Activated naive CD4-positive, alpha-beta T cell treated with anti-CD3 and anti-CD28 coated beads, Interleukin-2, amount 10 ng/mL, durations not matched to agents 7 days and 5 days (primary cell): ENCODE results near the gene WWOX.

Experiments used
- CTCF ChIA-PET: fragments of 350-600 bp; sonication (Branson Sonifier 250); formaldehyde crosslinking; loops from one replicate; lab custom pipeline; 2021; ENCODE audit warnings: antibody characterized with exemption; lab: Charles Lee
- DNase-seq: peaks from one replicate; pipeline ENCODE4 v3.0.0-alpha.2; 2020
- H3K27ac Mint-ChIP-seq: one replicate; pipeline ENCODE4 v1.8.0; 2021; ENCODE audit warnings: mild to moderate bottlenecking, moderate library complexity, mixed read lengths
- H3K27me3 Mint-ChIP-seq: one replicate; pipeline ENCODE4 v1.8.0; 2021; ENCODE audit warnings: mild to moderate bottlenecking, mixed read lengths
- H3K36me3 Mint-ChIP-seq: one replicate; pipeline ENCODE4 v1.8.0; 2021; ENCODE audit warnings: mixed read lengths
- H3K4me1 Mint-ChIP-seq: one replicate; pipeline ENCODE4 v1.8.0; 2021; ENCODE audit warnings: mixed read lengths
- H3K4me3 Mint-ChIP-seq: one replicate; pipeline ENCODE4 v1.8.0; 2021; ENCODE audit warnings: mild to moderate bottlenecking, moderate library complexity, mixed read lengths
- H3K9me3 Mint-ChIP-seq: one replicate; pipeline ENCODE4 v1.8.0; 2021; ENCODE audit warnings: mixed read lengths

Gene WWOX

DNA sequence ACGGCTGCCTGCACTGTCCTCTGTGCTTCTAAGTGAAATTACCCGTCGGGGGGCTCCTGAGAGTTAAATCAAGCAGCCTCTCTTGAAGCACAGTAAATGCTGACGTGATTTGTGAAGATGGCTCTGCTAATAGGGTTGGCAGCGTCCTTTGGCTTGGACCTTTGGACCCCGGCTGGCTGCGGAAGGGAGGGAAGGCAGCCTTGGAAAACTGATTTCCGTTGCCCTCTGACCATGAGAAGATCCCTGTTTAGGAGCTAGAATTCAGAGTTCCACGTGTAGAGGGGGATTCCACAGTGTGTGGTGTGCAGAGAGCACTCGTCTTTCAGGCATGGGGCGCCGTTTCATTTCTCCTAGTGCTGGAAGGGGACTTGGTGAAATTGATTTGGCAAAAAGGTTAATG is 640.8 kb downstream of the WWOX start:
- H3K27ac Mint-ChIP-seq = no peak overlapping the region
- CTCF ChIA-PET = no interaction called here
- H3K27me3 Mint-ChIP-seq = no peaks in the 10 kb centered on the region

DNA sequence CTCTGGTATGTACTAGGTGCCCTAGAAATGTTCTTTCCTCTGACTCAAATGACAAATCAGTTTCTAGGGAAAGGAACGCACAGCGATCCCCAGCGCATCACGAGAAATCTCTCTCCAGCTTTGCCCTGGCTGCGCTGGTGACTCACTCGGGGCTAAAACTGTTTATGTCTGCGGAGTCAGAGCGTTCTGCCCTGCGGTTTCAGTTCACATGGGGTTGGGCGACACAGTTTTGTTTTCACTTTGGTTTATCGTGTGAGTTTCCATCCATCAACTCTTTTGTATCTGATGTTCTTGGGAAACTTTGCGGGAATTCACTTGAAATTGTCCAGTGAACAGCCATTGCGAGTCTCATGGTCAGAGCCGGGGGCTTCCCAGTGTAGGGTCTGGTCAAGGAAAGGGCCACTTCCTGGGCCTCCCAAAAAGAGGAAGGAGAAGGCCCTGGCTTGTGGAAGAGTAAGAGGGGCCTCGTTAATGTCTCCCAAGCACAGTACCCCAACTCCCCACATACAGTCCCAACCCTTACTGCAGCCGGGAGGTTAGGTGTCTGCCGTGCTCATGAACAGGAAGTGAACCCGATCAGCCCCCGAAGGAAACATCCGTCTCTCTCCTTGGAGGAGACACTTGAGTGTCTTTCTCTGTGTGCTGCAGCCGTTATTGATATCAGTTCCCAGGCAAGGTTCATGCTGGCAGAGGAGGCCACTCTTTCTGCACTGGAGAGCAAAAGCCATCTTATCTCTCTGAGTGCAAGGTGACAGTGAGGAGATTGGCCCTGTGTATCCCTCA is 643.2 kb downstream of the WWOX start:
- Mint-ChIP-seq H3K36me3 (peaks cover 2% of the 10 kb centered on the region), H3K9me3 (peaks cover 4% of the 10 kb centered on the region), H3K4me3 (peak overlapping the region; percentile 64), H3K27ac (peak overlapping the region; percentile 93), H3K27me3 (no peaks in the 10 kb centered on the region), H3K4me1 (peaks cover 23% of the 10 kb centered on the region)
- DNase-seq = peak; percentile 80
- CTCF ChIA-PET = no interaction called here

More for the DNA sequence above, 640.8 kb downstream of the WWOX start:
- DNase-seq = no peak
- H3K36me3 Mint-ChIP-seq = peaks cover 2% of the 10 kb centered on the region
- H3K4me1 Mint-ChIP-seq = peaks cover 23% of the 10 kb centered on the region
- no peaks in the 10 kb centered on the region for H3K9me3 Mint-ChIP-seq
- no peak overlapping the region for H3K4me3 Mint-ChIP-seq

DNA sequence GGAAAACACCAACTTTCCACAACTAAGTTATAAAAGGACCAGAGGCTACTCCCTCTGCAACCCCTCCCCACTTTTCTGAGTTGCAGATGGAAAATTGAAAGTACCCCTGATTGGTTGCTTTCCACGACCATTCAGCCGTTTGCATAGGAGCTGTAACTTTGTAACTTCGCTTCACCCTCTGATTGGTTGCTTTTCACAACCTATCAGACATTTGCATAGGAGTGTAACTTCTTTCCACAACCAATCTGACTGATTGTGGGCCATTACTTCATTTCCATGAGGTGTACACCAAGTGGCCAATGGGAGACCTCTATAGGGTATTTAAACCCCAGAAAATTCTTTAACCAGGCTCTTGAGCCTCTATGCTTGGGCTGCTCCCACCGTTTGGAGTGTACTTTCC is 644.1 kb downstream of the WWOX start:
- Mint-ChIP-seq H3K9me3 (peaks cover 4% of the 10 kb centered on the region), H3K27ac (peak overlapping the region; percentile 93), H3K36me3 (peaks cover 2% of the 10 kb centered on the region), H3K4me3 (peak overlapping the region; percentile 64), H3K4me1 (peaks cover 26% of the 10 kb centered on the region), H3K27me3 (no peaks in the 10 kb centered on the region)
- DNase-seq = no peak
- CTCF ChIA-PET = no interaction called here

DNA sequence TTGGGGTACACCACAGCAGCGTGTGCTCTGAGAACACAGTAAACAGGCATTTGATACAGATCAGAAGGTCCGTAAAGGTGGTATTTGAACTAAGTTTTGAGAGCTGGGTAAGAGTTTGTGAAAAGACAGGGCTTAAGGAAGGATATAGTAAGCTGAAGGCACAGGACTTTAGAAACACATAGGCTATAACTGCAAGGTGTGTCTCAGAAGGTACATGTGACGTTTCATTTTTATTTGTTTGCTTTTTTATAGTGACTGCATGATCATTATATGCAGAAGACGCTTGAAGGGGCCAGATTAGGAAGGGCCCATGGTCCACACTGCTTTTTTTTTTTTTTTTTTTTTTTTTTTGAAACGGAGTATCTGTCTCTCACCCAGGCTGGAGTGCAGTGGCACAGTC is 644.6 kb downstream of the WWOX start:
- DNase-seq = no peak
- H3K4me3 Mint-ChIP-seq = no peak overlapping the region
- H3K36me3 Mint-ChIP-seq = peaks cover 2% of the 10 kb centered on the region
- CTCF ChIA-PET = no interaction called here
- no peak overlapping the region for H3K27ac Mint-ChIP-seq
- H3K4me1 Mint-ChIP-seq = peaks cover 30% of the 10 kb centered on the region
- peaks cover 4% of the 10 kb centered on the region for H3K9me3 Mint-ChIP-seq
- no peaks in the 10 kb centered on the region for H3K27me3 Mint-ChIP-seq

DNA sequence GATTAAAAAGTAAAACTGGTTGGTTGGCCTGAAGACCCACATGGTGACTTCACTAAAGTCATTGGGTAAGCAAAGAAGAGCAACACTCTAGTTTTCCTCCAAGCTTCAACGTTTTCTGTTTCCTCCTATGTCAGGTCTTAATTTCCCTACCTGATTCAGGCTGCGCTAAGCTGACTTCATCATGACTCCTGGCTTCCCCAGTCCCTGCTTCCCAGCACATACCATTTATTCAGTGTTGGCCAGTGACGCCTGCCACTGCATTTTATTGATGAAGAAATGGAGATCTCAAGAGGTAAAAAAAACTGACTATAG is 645.3 kb downstream of the WWOX start:
- peaks cover 2% of the 10 kb centered on the region for H3K36me3 Mint-ChIP-seq
- H3K4me1 Mint-ChIP-seq = peaks cover 37% of the 10 kb centered on the region
- CTCF ChIA-PET = no interaction called here
- peak overlapping the region; percentile 3 for H3K27ac Mint-ChIP-seq
- H3K27me3 Mint-ChIP-seq = no peaks in the 10 kb centered on the region
- peaks cover 4% of the 10 kb centered on the region for H3K9me3 Mint-ChIP-seq
- no peak for DNase-seq
- no peak overlapping the region for H3K4me3 Mint-ChIP-seq

DNA sequence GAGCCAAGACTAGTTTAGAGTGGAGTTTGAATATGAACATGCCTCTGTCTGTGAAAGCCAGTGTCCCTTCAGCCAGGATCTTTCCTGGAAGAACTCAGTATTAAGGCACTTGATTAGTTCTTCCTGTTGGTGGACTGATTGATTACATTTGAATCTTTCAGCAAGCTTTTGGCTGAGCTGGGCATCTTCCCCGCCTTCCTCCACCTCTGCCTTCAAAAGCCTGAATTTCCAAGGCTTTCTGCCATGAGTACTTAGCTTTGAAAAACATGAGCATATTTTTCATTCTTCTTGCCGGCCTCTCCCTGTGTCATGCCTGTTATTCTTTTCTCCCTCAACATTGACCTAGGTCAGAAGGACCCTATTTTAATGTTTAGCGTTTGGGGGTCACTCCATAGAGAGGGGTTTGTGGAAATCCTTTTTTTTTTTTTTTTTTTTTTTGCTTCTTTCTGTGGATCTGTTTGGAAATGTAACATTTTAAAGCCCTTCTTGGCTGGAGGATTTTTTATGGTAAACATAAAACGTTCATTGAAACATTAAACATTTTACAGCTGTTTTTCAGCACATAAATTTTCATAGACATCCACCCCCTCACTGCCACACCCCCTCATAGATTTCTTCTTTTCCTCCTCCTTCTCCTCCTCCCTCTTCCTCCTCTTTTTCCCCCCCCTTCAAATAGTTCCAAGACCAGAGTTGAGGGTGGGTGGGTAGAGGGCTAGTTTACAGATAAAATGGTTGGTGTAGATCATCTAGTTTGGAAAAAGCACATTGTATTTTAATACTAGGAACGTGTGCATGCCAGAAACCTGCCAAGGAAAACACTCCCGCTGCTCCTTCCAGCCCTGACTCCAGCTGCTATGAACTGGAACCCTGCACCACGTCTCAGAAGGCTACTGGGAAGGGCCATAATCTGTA is 645.9 kb downstream of the WWOX start:
- peak overlapping the region; percentile 3 for H3K27ac Mint-ChIP-seq
- H3K4me1 Mint-ChIP-seq = peaks cover 42% of the 10 kb centered on the region
- peaks cover 2% of the 10 kb centered on the region for H3K36me3 Mint-ChIP-seq
- peaks cover 4% of the 10 kb centered on the region for H3K9me3 Mint-ChIP-seq
- H3K27me3 Mint-ChIP-seq = no peaks in the 10 kb centered on the region
- CTCF ChIA-PET = interaction anchor here (0.8 kb wide), 1 partner anchor 39 kb away, joined by 3 read pairs; no protein-coding TSS in a partner anchor
- H3K4me3 Mint-ChIP-seq = no peak overlapping the region
- no peak for DNase-seq

DNA sequence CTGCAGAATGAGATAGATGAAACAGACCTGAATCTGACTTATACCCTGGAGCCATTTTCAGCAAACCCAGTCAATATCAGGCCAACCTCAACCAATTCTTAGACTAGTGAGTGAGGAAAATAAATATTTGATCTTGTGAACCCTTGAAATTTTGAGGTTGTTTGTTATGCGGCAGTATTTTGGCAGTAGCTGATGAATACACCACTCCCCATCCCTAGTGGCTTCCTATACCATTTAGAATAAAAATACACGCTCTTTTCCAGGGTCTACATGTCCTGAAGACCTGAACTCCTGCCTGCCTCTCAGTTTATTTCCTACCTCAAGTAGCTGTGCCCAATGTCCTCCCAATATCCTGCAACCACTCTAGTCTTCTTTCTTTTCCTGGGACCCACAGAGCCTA is 647.3 kb downstream of the WWOX start:
- Mint-ChIP-seq H3K4me3 (no peak overlapping the region), H3K36me3 (peaks cover 2% of the 10 kb centered on the region), H3K9me3 (peaks cover 6% of the 10 kb centered on the region), H3K4me1 (peaks cover 47% of the 10 kb centered on the region), H3K27ac (no peak overlapping the region), H3K27me3 (no peaks in the 10 kb centered on the region)
- CTCF ChIA-PET = no interaction called here
- no peak for DNase-seq

DNA sequence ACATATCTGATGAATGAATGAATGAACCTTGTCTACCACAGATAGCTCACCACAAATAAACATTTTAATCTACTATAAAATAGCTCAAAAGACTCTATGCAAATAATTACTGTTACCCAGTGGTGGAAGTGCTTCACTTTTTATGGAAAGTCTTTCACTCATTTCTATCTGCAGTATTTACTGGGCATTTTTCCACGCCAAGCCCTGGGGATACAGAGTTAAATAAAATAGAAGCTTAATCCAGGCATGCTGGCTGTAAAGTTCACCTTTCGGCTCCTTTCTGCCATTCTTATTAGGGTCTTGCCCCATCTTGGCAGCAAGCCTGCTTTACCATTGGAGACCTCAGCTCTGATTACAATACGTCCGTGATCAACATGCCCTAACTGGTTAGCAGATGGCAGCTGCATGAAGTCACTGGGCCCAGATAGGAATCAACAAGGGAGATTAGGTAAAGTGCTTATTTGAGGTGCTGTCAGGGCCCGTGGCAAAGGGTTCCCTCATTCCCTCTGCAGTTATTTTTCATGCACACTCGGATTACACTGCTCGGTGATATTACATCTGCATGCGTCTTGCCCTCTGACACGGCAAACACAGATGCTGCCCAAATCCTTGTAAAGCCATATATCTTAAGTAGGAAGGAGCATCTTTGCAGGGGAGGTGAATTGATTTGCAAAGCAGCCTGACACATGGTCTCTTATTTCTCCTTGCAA is 648.9 kb downstream of the WWOX start:
- H3K4me3 Mint-ChIP-seq = no peak overlapping the region
- peaks cover 6% of the 10 kb centered on the region for H3K9me3 Mint-ChIP-seq
- no peaks in the 10 kb centered on the region for H3K27me3 Mint-ChIP-seq
- H3K36me3 Mint-ChIP-seq = peaks cover under 1% of the 10 kb centered on the region
- H3K27ac Mint-ChIP-seq = peak overlapping the region; percentile 84
- DNase-seq = no peak
- CTCF ChIA-PET = no interaction called here
- peaks cover 31% of the 10 kb centered on the region for H3K4me1 Mint-ChIP-seq

DNA sequence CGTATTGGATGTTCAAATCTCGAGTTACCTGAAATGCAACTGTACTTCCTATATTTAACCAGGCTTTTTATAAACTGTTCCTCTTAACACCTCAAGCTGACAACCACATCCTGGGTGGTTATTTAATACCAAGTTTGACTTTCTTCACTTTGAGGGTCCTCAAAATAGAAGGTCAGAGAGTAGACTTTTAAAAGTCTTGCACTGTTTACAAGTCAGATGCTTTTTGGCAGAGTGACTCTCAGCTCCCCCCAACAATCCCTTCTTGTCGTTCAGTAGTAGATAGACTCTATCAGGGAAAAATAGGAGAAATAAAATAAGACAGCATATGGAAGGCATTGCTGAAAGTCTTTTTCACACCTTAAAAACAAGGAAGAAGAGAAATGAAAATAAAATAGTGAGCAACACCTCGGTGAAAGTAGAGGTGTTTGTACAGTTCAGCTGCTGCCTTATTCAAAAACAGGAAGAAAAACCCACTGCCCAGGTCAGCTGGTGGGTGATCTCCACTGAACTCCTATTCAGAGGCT is 650.4 kb downstream of the WWOX start:
- Mint-ChIP-seq H3K4me1 (peaks cover 24% of the 10 kb centered on the region), H3K36me3 (no peaks in the 10 kb centered on the region), H3K4me3 (no peak overlapping the region), H3K9me3 (peaks cover 6% of the 10 kb centered on the region), H3K27ac (peak overlapping the region; percentile 84), H3K27me3 (no peaks in the 10 kb centered on the region)
- DNase-seq = no peak
- CTCF ChIA-PET = no interaction called here

DNA sequence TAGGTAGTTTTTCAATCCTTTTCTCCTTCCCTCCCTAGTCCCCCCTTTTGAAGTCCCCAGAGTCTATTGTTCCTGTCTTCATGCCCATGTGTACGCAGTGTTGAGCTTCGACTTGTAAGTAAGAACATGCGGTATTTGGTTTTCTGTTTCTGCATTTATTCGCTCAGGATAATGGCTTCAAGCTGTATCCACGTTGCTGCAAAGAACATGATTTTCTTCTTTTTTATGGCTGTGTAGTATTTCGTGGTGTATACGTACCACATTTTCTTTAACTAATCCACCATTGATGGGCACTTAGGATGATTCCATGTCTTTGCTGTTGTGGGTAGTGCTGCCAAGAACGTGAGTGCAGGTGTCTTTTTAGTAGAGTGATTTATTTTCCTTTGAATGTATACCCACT is 651.2 kb downstream of the WWOX start:
- H3K4me1 Mint-ChIP-seq = peaks cover 24% of the 10 kb centered on the region
- peaks cover 6% of the 10 kb centered on the region for H3K9me3 Mint-ChIP-seq
- H3K27ac Mint-ChIP-seq = no peak overlapping the region
- CTCF ChIA-PET = no interaction called here
- H3K4me3 Mint-ChIP-seq = no peak overlapping the region
- DNase-seq = no peak
- no peaks in the 10 kb centered on the region for H3K36me3 Mint-ChIP-seq
- H3K27me3 Mint-ChIP-seq = no peaks in the 10 kb centered on the region

DNA sequence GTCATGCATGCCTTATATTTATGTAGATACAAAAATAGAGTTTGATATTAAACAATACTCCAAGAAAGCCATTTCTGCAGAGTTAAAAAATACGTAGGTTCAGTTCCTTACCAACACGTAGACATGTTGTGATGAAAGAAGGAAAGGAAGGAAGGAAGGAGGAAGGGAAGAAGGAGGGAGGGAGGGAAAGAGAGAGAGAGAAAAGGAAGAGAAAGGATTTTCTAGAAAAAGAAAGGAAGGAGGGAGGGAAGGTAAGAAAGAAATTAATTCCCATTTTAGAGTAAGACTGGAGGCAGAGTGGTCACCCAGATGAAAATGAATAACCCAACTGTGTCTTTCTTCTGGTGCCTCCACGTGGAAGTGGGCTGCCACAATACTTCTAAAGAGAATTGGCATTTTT is 652.1 kb downstream of the WWOX start:
- no peaks in the 10 kb centered on the region for H3K36me3 Mint-ChIP-seq
- no peak for DNase-seq
- CTCF ChIA-PET = no interaction called here
- peaks cover 24% of the 10 kb centered on the region for H3K4me1 Mint-ChIP-seq
- H3K9me3 Mint-ChIP-seq = peaks cover 5% of the 10 kb centered on the region
- no peak overlapping the region for H3K27ac Mint-ChIP-seq
- H3K4me3 Mint-ChIP-seq = no peak overlapping the region
- H3K27me3 Mint-ChIP-seq = no peaks in the 10 kb centered on the region

DNA sequence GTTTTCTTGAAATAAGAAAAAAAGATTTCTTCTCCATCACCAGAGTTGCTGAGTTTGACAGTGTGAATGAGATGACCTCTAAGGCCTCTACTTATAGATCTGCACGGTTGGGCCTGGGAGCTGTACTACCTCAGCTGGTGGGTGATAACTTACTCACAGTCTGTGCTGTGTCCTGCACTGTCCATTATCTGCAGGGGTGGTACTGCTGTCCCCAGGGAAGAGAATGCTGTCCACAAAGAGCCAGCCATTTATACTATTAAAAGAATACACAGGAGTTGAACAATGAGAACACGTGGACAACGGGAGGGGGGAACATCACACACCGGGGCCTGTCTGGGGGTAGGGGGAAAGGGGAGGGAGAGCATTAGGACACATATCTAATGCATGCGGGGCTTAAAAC is 655.3 kb downstream of the WWOX start:
- peaks cover 2% of the 10 kb centered on the region for H3K9me3 Mint-ChIP-seq
- no peak overlapping the region for H3K4me3 Mint-ChIP-seq
- DNase-seq = no peak
- CTCF ChIA-PET = no interaction called here
- H3K4me1 Mint-ChIP-seq = peaks cover 11% of the 10 kb centered on the region
- no peak overlapping the region for H3K27ac Mint-ChIP-seq
- no peaks in the 10 kb centered on the region for H3K27me3 Mint-ChIP-seq
- H3K36me3 Mint-ChIP-seq = no peaks in the 10 kb centered on the region

DNA sequence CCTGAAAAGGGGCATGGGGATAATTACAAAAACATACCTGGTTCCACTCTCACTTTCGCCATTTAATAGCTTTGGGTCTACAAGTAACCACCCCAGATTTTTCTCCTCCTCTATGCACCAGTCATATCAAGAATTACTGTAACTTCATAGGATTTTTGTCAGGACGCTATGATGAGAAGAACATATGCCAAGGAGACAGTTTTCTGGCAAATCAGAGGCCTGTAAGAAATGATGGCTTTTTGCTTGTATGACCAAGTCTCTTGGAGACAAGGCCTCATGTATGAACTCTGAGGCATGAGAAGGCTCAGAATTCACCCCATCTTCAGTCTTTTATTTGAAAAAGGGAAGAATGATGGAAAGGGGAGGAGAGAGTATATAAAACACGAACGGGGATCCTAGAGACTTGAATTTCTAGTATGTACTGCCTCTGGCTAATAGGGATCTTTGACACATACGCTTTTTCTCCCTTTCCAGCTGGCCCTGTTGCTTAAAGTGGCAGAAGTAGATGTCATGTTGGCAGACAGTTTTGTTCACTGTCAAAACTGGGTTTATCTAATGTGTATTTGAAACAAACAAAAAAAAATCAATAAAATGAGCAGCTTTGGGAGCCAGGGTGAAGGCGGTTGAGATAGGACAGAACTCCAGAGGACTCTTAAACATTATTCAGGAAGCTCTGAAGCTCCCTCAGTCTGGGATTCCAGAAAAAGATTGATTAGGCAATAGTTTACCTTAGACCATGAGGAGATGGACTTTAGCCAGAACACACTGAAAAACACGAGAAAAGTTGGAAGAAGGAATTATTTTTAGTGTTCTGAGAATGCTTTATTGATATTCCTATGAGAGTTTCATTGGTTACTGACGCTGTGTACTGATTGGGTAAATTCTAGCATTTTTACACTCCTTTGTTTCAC is 656.6 kb downstream of the WWOX start:
- DNase-seq = no peak
- Mint-ChIP-seq H3K27me3 (no peaks in the 10 kb centered on the region), H3K4me1 (no peaks in the 10 kb centered on the region), H3K9me3 (no peaks in the 10 kb centered on the region), H3K36me3 (no peaks in the 10 kb centered on the region), H3K4me3 (no peak overlapping the region), H3K27ac (no peak overlapping the region)
- CTCF ChIA-PET = no interaction called here
